Measurements from ENCODE around the gene TSPEAR. TPM values are rescaled to one million over a fixed set of nuclear protein-coding genes. Genes with fewer than 3 reads are reported as not detected.
A peak's percentile ranks its signal among the peaks of the same experiment; 100 is the strongest.

TSPEAR gene
- polyA plus RNA-seq, 1 of the 3 experiments (the other 2 are of a cell fraction), result 0.08 TPM

DNA sequence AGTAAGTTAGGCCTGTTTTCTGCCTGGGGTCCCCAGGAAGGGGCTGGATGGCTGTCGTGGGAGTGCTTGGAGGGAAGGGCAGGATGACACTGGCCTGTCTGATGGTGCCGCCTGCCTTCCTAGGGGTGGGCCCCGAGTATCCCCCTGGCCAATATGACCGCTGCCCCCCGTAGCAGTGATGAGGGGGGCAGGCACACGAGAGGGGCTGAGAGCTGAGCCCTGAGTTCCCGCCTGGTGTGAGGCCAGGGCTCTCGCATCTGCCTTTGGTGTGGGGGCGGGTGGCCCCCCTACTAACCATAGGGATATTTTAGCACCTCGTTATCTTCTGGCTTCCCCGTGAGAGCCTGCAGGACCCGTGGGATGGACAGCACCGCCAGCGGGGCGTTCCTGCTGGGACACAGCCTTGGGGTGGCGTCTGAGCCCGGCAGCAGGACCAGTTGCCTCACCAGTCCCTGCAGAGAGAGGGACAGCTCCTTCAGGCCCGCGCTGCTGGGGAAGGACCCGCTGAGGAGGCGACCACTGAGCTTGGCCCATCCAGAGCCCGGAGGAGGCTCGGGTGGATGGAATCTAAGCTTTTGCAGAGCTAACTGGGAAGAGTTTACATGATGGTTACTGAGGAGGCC, 181.8 kb downstream of the TSPEAR start:
- TF ChIP-seq TAF1 (IDR thresholded peaks at IDR 0.05; ENCODE audit: borderline replicate concordance, low read depth, low read length) (no peak), RXRA (IDR thresholded peaks at IDR 0.05; ENCODE audit: borderline replicate concordance, low read depth) (no peak)
- TF ChIP-seq, protein P1, sequence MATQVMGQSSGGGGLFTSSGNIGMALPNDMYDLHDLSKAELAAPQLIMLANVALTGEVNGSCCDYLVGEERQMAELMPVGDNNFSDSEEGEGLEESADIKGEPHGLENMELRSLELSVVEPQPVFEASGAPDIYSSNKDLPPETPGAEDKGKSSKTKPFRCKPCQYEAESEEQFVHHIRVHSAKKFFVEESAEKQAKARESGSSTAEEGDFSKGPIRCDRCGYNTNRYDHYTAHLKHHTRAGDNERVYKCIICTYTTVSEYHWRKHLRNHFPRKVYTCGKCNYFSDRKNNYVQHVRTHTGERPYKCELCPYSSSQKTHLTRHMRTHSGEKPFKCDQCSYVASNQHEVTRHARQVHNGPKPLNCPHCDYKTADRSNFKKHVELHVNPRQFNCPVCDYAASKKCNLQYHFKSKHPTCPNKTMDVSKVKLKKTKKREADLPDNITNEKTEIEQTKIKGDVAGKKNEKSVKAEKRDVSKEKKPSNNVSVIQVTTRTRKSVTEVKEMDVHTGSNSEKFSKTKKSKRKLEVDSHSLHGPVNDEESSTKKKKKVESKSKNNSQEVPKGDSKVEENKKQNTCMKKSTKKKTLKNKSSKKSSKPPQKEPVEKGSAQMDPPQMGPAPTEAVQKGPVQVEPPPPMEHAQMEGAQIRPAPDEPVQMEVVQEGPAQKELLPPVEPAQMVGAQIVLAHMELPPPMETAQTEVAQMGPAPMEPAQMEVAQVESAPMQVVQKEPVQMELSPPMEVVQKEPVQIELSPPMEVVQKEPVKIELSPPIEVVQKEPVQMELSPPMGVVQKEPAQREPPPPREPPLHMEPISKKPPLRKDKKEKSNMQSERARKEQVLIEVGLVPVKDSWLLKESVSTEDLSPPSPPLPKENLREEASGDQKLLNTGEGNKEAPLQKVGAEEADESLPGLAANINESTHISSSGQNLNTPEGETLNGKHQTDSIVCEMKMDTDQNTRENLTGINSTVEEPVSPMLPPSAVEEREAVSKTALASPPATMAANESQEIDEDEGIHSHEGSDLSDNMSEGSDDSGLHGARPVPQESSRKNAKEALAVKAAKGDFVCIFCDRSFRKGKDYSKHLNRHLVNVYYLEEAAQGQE (IDR thresholded peaks at IDR 0.05; ENCODE audit: low read depth, low read length), result peak; percentile 39; the same call in 1 of the 2 replicates
- H3K4me3 ChIP-seq (ENCODE audit: low read depth in 2 of 2, low read length in 1 of 2), result no peak overlapping the region
- peaks cover 32% of the 10 kb centered on the region; the same call in 1 of the 2 replicates for H3K27me3 ChIP-seq (ENCODE audit: insufficient read depth)
- DNase-seq, result no peak
- H3K4me2 ChIP-seq, result no peak overlapping the region
- H3F3A ChIP-seq (replicated peaks; ENCODE audit: insufficient read depth), result no peaks in the 10 kb centered on the region
- no peaks in the 10 kb centered on the region; a peak in 1 of 4 replicates for H3K4me1 ChIP-seq (ENCODE audit: control insufficient read depth in 1 of 2, insufficient read depth in 2 of 2, low read depth in 1 of 2, low read length in 1 of 2)
- H3K27ac ChIP-seq (ENCODE audit: low read depth in 2 of 2, low read length in 1 of 2), result no peak overlapping the region
- ChIA-PET POLR2A (no interaction called here), CTCF (interaction anchor here (0.8 to 1.2 kb wide), 3 partner anchors 9 to 264 kb away, joined by 3 read pairs; no protein-coding TSS in a partner anchor)
- no peaks in the 10 kb centered on the region for H3K9me3 ChIP-seq
- no peaks in the 10 kb centered on the region for H3K9me2 ChIP-seq
- no peaks in the 10 kb centered on the region for H3K36me3 ChIP-seq (replicated peaks in 1 of 2; ENCODE audit: control insufficient read depth in 1 of 2, insufficient read depth in 2 of 2, low read length in 1 of 2)
- H3K79me2 ChIP-seq (ENCODE audit: insufficient read depth), result no peaks in the 10 kb centered on the region
- H4K20me1 ChIP-seq (ENCODE audit: insufficient read depth), result no peaks in the 10 kb centered on the region
- H3K9ac ChIP-seq, result no peak overlapping the region
- WGBS (ENCODE audit: low lambda C conversion rate), result 12% methylated on average over 20 of the region's 23 CpGs
- H2AFZ ChIP-seq (ENCODE audit: low read depth), result no peak overlapping the region

DNA sequence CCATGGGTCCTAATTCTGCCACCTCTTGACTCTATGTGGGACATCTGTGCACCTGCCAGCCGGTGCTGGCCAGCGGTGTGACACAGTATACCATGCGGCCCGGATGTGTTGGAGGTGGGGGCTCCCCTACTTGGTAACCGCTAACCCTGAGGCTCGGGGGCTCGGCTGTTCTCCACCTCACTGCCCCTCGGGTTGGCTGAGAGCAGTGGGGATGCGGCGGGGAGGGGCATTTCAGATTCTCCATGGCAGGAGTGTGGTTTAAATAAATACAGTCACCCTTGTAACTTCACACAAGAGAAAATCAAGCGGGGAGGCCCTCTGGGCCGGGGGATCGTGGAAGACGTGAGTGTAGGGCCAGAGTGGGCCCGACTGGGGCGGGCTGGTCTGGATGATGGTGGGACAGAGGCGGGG, 182.4 kb downstream of the TSPEAR start:
- no peak for TF ChIP-seq RCOR1 (IDR thresholded peaks at IDR 0.05; ENCODE audit: low read length)
- no peak for TF ChIP-seq NRF1 (IDR thresholded peaks at IDR 0.05; ENCODE audit: low read depth, low read length)
- no peak for TF ChIP-seq TCF12 (IDR thresholded peaks at IDR 0.05)
- no peak for TF ChIP-seq TAF1 (IDR thresholded peaks at IDR 0.05; ENCODE audit: borderline replicate concordance, low read depth, low read length)
- no peak for TF ChIP-seq MXI1 (IDR thresholded peaks at IDR 0.05; ENCODE audit: low read depth, low read length)
- no peak overlapping the region for H3K4me3 ChIP-seq (ENCODE audit: low read depth in 2 of 2, low read length in 1 of 2)
- H3K36me3 ChIP-seq (replicated peaks in 1 of 2; ENCODE audit: control insufficient read depth in 1 of 2, insufficient read depth in 2 of 2, low read length in 1 of 2), result no peaks in the 10 kb centered on the region
- ChIA-PET POLR2A (no interaction called here), CTCF (interaction anchor here (0.8 to 1.2 kb wide), 2 partner anchors 17 to 264 kb away, joined by 3 read pairs; no protein-coding TSS in a partner anchor)
- no peaks in the 10 kb centered on the region for H4K20me1 ChIP-seq (ENCODE audit: insufficient read depth)
- H3K4me2 ChIP-seq, result no peak overlapping the region
- H3K9ac ChIP-seq, result no peak overlapping the region
- H2AFZ ChIP-seq (ENCODE audit: low read depth), result no peak overlapping the region
- 21% methylated on average over 17 of the region's 17 CpGs for WGBS (ENCODE audit: low lambda C conversion rate)
- no peaks in the 10 kb centered on the region for H3F3A ChIP-seq (replicated peaks; ENCODE audit: insufficient read depth)
- no peaks in the 10 kb centered on the region; a peak in 1 of 4 replicates for H3K4me1 ChIP-seq (ENCODE audit: control insufficient read depth in 1 of 2, insufficient read depth in 2 of 2, low read depth in 1 of 2, low read length in 1 of 2)
- no peaks in the 10 kb centered on the region for H3K79me2 ChIP-seq (ENCODE audit: insufficient read depth)
- no peaks in the 10 kb centered on the region for H3K9me3 ChIP-seq
- no peak for DNase-seq
- H3K27me3 ChIP-seq (ENCODE audit: insufficient read depth), result peaks cover 32% of the 10 kb centered on the region; the same call in 1 of the 2 replicates
- no peak overlapping the region for H3K27ac ChIP-seq (ENCODE audit: low read depth in 2 of 2, low read length in 1 of 2)
- H3K9me2 ChIP-seq, result no peaks in the 10 kb centered on the region

Measured in SK-N-SH (cell line).